Measurements from ENCODE around the gene USP20.

The USP20 gene

DNA sequence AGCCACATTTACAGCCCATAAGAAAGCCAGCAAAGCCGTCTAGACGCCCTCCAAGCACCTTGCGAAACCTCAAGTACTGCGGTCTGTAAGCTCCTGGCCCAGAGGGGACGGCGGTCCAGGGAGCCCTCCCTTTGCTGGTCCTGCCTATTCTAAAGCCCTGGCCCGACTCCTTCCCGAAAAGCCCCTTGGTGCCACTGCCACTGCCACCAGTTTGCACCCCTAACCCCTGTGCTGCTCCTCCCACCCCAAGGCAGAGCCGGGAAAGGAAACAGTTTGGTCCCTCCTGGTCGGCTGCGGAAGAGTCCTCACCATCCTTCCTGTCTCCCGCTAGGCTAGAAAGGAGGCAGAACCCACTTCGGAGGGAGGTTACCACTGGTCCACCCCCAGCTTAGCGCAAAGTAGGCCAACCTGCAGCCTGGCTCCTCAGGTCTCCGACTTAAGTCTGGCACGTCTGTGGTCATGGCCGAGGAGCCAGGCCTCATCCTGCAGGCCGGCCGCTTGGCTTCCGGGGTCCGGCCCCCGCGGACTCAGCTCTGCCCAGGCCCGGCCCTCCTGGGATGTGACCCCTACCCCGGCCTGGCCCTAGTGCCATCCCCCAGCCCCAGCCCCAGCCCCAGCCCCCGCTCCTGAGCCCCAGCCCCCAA lies 12.2 kb upstream of the USP20 start:
- in situ Hi-C loops (cut with HindIII; ENCODE audit: low sequenced_read_pairs), result no loop called here

- in situ Hi-C loops (cut with HindIII; ENCODE audit: low sequenced_read_pairs), result no loop called here
These were observed 11.7 kb upstream of the USP20 start for GRCh38 chr9:129823542-129823934.

DNA sequence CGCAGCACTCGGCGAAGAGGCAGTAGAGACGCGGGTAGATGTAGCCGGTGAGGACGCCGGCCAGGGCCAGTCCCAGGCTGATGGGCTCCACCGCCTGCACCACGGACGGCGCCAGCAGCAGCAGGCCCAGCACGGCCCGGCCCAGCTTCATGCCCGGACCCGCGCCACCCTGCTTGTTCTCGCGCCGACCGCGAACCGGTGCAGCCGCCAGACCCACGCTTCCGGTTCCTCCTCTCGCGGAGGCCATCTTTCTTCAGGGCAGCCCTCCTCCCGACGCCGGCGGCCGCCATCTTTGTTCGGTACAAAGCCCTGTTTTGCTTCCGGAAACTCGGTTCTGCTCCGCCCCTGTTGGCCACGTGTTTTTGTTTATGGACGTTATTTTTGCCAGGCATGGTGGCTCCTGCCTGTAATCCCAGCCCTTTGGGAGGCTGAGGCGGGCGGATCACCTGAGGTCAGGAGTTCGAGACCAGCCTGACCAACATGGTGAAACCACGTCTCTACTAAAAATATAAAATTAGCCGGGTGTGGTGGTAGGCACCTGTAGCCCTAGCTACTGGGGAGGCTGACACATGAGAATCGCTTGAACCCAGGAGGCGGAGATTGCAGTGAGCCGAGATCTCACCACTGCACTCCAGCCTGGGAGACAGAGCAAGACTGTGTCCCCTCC lies 11.2 kb upstream of the USP20 start, which contains the start of gene TOR1A:
TOR1A (minus strand) TSS at position 202 of the 667 bp plus-strand sequence; CDS start at position 151, 51 bp downstream.
- in situ Hi-C loops (cut with HindIII; ENCODE audit: low sequenced_read_pairs), result no loop called here

DNA sequence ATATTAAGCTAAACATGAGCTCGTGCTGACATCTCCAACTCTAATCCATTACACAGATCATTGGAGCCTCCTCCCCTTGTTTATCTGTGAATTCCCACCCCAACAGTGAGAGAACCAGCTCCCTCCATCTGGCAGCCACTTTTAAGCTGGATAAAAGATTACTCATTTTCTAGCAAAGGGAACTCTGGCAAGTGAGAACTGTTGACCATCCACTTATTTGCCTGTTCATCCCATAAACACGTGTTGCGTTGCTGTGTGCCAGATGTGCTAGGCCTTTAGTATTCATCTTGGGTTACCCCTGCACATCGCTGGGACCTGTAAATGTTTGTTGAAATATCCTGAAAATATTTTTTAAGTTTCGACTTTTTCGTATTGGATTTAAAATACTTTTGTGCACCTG lies 8.9 kb upstream of the USP20 start:
- in situ Hi-C loops (cut with HindIII; ENCODE audit: low sequenced_read_pairs), result no loop called here

DNA sequence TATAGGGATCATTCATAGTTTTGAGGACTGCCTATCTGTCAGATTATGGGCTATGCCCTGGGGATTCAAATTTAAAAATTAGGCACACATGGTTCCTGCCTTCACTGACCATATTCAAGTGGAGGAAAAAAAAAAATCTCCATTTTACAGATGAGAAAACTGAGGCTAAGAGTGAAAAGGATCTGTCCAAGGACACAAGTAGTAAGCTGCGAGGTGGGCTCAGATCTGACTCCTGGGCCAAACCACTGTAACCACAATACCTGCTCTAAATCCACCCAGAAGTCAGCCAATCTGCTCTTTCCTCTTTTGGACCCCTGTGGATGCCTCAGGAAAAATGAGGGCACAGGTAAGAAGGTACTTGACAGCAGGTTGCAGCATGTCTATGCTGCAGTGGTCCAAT lies 8.5 kb upstream of the USP20 start:
- in situ Hi-C loops (cut with HindIII; ENCODE audit: low sequenced_read_pairs), result no loop called here

DNA sequence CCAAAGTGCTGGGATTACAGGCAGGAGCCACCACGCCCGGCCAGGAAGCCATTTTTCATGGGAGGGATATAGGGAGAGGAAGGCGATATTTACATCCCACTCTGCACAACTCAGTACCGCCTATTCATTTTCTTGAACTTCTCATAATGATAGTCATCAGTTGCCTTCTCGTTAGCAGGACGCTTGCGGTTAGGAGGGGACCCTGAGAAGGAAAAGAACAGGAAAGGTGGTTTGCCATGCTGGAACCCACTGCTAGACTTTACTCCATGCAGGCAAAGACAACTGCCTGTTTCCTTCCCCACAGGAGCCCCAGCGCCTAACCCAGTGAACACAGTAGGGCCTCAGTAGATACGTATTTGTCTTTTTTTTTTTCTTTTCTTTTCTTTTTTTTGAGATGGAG lies 7.2 kb upstream of the USP20 start:
- in situ Hi-C loops (cut with HindIII; ENCODE audit: low sequenced_read_pairs), result no loop called here

DNA sequence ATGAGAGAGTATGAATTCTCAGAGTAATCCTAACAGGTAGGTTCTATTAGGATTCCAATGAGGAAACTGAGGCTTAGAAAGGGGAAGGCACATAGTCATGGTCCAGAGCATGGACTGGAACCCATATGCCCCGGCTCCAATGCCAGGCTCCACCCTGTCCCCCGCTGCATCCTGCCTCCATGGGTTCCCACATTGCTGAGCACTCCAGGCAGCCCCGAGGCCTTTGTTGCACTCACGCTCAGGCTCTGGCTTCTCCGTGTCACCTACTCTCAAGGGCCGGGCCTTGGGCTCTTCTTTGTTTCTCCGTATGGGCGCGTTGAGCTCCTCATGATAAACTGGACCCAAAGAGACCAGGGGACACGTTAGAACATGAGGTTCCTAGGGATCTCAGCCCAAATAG lies 6.3 kb upstream of the USP20 start:
- in situ Hi-C loops (cut with HindIII; ENCODE audit: low sequenced_read_pairs), result no loop called here

DNA sequence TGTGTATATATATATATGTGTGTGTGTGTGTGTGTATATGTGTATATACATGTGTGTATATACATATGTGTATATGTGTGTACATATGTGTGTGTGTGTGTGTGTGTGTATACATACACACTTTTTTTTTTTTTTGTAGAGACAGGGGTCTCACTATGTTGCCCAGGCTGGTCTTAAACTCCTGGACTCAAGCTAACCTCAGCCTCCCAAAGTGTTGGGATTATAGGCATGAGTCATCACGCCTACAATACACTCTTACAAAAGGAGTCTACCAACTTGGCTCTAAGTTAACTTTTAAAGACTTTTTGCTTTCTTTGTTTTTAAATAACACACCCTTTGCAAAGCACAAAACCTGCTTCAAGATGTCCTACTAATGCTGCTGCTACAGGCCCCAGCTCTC lies 2.3 kb upstream of the USP20 start:
- in situ Hi-C loops (cut with HindIII; ENCODE audit: low sequenced_read_pairs), result no loop called here

GRCh38 chr9:129834489-129835127 lies 650 bp upstream of the USP20 start:
- in situ Hi-C loops (cut with HindIII; ENCODE audit: low sequenced_read_pairs), result no loop called here

DNA sequence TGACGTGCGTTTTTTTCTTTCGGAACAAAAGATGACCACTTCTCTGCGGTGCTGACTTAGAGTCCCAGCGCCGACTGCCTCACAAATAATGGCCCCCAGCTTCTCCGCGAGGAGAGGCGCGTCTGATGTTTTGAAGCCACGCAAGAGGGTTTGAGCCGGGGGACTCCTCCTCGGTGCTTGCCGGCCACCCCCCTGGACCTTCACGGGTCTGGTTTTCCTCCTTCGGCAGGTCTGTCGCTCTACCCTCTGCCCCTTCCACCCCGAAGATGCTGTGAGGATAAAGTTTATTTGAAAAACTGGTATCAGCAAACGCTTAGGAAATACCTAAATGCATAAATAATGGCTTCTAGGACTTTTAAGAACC lies 584 bp downstream of the USP20 start:
- in situ Hi-C loops (cut with HindIII; ENCODE audit: low sequenced_read_pairs), result no loop called here

GRCh38 chr9:129836311-129837007 lies 1.2 kb downstream of the USP20 start:
- in situ Hi-C loops (cut with HindIII; ENCODE audit: low sequenced_read_pairs), result no loop called here

DNA sequence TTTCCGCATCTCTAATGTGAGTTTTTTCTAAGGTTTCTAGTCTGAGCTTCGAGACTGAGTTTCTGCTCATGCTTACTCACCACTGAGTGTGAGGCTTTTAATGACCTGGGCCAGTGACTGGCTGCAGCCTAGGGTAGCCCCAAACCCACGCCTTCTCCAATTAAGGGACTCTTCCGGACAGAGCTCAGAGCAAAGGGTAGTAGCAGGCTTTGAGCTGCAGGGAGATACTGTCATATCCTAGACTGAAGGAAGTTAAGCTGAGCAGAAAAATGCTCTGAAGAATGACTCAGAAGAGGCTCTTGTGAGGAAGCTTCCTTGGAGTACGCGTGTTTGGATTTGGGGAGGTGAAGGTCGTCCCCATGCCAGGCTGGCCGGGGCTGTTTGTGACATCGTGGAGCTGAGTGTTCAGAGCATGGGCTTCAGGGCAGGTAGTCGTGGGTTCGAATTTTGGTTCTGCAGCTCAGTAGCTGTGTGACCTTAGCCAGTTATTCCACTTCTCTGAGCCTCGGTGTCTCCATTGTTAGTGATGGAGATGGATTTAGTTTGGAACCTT lies 3.5 kb downstream of the USP20 start:
- in situ Hi-C loops (cut with HindIII; ENCODE audit: low sequenced_read_pairs), result no loop called here

- in situ Hi-C loops (cut with HindIII; ENCODE audit: low sequenced_read_pairs), result no loop called here
These were observed 4.2 kb downstream of the USP20 start for GRCh38 chr9:129839324-129840023.

GRCh38 chr9:129840034-129840433 lies 4.8 kb downstream of the USP20 start:
- in situ Hi-C loops (cut with HindIII; ENCODE audit: low sequenced_read_pairs), result no loop called here

DNA sequence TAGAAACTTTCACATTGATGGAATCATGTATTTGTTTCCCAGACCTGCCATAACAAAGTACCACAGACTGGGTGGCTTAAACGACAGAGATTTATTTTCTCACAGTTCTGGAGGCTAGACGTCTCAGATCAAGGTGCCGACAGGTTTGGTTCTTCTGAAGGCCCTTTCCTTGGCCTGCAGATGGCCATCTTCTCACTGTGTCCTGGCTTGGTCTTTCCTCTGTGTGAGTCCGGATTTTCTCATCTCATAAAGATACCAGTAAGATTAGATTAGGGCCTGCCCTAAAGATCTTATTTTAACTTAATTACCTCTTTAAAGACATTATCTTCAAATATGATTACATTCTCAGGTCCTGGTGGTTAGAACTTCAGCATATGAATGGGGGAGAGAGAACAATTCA lies 5.8 kb downstream of the USP20 start:
- in situ Hi-C loops (cut with HindIII; ENCODE audit: low sequenced_read_pairs), result no loop called here

- in situ Hi-C loops (cut with HindIII; ENCODE audit: low sequenced_read_pairs), result no loop called here
These were observed 10.1 kb downstream of the USP20 start for GRCh38 chr9:129845373-129845772.

DNA sequence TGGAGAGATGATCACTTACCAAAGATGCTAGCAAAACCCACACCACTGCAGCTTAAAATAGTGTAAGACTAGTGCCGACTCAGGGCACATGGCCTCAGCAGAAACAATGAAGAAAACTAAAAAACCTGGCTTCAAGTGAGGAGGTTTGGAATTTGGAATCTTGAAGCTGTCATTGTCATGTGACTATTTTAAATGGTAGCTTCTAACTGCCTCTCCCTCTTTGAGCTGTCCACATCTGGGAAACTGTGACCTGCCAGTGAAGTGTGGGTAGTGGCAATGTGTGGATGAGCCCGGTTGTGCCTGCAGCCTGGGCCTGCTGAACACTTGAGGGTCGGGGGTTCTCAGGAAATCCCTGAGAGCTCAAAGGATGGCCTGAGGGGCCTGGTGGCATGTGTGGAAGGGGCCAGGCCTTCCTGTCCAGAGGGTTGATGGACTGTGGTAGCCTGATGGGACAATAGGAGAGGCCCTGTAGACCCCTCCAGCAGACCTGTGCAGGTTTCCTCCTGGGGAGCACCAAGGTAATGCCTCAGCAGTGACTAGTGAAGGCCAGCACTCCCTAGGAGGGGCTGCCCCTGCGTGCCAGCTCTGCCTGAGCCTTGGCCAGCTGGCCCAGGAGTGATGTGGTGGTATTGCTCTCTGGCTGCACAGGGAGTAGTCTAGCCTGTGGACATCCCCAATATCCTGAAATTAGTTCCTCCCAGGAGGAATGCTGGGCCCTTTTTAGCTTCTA lies 13.6 kb downstream of the USP20 start:
- in situ Hi-C loops (cut with HindIII; ENCODE audit: low sequenced_read_pairs), result no loop called here

DNA sequence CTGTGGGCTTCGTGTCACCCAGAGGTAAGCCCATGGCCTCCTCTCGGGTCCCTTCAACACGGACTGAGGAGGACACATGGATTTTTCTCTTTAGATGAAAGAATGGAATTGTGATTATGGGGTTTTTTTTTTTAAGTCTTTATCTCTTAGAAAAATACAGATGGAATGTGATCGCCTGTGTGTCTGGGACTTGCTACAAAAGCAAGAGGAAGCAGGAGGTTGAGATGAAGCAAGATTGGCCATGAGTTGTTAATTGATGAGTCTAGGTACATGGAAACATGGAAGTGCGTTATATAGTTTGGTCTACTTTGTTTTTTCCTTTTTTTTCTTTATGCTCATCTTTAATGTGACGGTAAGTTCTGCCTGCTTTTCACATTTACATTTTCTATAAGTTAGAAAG lies 14.6 kb downstream of the USP20 start:
- in situ Hi-C loops (cut with HindIII; ENCODE audit: low sequenced_read_pairs), result no loop called here

GRCh38 chr9:129850821-129851550 lies 15.7 kb downstream of the USP20 start:
- in situ Hi-C loops (cut with HindIII; ENCODE audit: low sequenced_read_pairs), result no loop called here

GRCh38 chr9:129851821-129852220 lies 16.6 kb downstream of the USP20 start:
- in situ Hi-C loops (cut with HindIII; ENCODE audit: low sequenced_read_pairs), result no loop called here

Data from DLD1 (cell line).